Activated CD4-positive, alpha-beta T cell treated with anti-CD3 and anti-CD28 coated beads, Interleukin-2, amount 50 U/mL, for 16 hours (primary cell): Measurements from ENCODE around the gene FAT4.

Source experiments
- DNase-seq: peaks from one replicate; pipeline ENCODE4 v3.0.0-alpha.2; 2020

Gene FAT4

DNA sequence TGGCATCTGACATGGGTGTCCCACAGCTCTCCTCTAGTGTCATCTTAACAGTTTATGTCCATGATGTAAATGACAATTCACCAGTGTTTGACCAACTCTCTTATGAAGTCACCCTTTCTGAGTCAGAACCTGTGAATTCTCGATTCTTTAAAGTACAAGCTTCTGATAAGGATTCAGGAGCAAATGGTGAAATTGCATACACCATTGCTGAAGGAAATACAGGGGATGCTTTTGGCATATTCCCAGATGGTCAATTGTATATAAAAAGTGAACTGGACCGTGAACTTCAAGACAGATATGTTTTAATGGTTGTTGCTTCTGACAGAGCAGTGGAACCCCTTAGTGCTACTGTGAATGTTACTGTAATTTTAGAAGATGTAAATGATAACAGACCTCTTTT lies 4.6 kb downstream of the FAT4 start:
- DNase-seq = no peak

GRCh38 chr4:125321709-125322365 lies 7.1 kb downstream of the FAT4 start:
- no peak for DNase-seq

GRCh38 chr4:125322366-125322730 lies 7.6 kb downstream of the FAT4 start:
- DNase-seq = no peak

DNA sequence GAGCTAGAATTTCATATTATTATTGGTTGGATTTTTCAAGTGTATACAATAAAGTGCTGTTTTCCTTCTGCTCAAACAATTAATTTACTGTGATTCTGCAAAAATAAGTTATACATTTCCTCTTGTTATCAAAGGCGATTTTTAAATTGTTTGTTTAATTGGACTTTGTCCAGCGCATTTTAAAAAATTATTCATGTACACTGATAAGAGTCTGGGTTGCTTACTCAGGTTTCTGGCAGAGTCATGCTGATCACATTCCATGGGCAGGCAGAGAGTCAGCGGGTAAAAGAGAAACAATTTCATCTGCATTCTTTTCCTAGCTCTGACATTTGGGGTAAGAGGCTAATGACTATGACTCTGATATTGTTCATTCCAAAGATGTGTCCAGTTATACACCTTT lies 8.9 kb downstream of the FAT4 start:
- DNase-seq = no peak

DNA sequence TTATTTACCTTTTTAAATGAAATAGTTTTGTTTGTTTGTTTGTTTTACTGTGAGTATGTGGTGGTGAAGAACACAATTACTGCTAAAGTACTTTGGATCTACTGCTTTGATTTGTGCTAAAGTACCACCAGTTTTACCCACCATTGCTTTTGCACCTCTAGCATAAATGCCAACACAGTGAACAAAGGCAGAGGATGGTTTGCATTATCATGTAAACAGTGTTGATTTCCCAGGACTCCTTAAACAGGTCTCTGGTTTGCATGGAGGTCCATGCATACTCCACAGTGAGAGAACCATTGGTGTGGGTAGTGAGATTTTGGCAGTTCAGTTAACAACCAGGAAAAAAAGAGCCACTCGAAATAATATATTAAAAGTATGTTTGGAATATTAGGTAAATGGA lies 11.0 kb downstream of the FAT4 start:
- DNase-seq = no peak

DNA sequence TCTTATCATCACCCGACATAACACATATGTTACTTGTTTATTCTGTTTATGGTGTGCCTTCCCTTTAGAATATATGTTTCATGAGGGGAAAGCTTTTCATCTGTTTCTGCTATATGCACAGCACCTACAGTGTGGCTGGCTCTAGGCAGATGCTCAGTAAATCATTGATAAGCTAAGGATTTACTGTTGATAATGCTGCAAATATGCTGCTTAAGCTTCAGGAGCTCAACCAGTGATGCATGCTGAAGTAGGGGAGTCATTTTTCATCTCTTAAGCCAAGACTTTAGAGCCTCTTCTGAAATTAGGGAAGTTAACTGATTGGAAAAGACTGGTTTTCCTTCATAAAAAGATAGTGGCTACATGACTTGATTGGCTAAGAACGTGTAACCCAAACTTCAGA lies 16.4 kb downstream of the FAT4 start:
- no peak for DNase-seq

GRCh38 chr4:125334926-125335325 lies 20.2 kb downstream of the FAT4 start:
- no peak for DNase-seq

DNA sequence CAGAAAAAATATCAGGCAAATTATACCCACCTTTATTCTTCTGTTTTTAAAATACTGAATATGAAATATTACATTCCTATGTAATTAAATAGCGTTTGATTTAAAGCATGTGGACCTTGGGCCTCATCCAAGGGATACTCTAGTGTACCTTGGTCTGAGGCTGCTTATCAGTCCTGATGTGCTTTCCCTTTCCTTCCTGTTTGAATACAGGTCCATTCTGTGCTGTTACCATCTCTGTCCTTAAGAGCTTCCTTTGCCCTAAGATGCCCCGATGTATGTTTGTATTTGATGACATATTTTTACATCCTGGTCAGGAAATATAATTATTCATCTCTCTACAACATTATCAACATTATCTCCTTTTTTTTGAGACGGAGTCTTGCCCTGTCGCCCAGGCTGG lies 24.1 kb downstream of the FAT4 start:
- DNase-seq = no peak

DNA sequence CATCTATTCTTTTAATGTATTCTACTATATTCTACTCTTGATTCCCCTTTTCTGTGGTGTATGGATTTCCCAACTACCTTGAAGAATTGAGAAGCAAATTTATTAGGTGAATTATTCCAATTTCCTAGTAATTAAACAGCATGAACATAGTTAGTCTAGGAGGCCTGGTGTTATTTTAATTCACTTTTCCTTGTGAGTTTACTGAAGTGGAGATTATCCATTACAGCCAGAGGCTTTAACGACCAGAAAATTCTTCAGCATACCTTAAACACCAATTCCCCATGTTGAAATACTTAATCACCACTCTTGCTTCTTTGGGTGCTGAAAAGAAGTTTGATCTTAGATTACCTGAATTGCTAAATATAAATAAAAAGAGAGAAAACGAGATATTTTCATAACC lies 29.4 kb downstream of the FAT4 start:
- no peak for DNase-seq

GRCh38 chr4:125346616-125347015 lies 31.9 kb downstream of the FAT4 start:
- no peak for DNase-seq

- DNase-seq = no peak
Observed at GRCh38 chr4:125350470-125351135, 35.8 kb downstream of the FAT4 start.

- DNase-seq = no peak
Observed at GRCh38 chr4:125352521-125352920, 37.8 kb downstream of the FAT4 start.

- DNase-seq = no peak
Observed at GRCh38 chr4:125353131-125353530, 38.4 kb downstream of the FAT4 start.

GRCh38 chr4:125355791-125356190 lies 41.0 kb downstream of the FAT4 start:
- DNase-seq = no peak

- no peak for DNase-seq
Observed at GRCh38 chr4:125357675-125358074, 42.9 kb downstream of the FAT4 start.

- DNase-seq = no peak
Observed at GRCh38 chr4:125358453-125358852, 43.7 kb downstream of the FAT4 start.

- DNase-seq = no peak
Observed at GRCh38 chr4:125359363-125359762, 44.6 kb downstream of the FAT4 start.

DNA sequence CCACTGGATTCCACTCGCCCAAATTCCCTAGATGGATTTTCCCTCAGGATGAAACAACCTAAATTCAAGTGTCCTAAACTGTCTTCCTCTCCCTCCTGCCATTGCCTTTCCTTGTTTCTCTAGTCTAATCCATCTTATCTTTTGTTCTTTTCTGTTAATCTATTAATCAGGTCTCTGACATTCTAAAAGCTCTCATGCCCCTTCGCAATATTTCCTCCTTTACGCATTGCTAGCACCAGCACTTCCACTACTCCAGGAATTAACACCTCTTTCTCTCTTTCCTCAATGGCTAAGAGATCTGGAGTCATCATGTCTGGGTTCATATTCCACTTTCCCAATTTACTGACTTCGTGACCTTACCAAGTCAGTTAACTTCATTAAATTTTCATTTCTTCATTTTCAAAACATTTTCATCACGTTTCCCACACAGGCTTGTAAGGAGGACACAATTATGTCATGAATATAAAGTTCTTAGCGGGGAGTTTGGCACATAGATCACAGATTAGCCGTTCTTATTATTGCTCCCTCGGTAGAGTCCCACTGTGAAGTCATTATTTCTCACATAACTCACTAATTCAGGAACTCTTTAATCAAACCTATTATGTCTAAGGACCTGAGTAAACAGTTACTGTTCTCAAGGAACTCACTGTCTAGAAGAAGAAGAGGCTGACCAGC lies 45.3 kb downstream of the FAT4 start:
- DNase-seq = no peak

DNA sequence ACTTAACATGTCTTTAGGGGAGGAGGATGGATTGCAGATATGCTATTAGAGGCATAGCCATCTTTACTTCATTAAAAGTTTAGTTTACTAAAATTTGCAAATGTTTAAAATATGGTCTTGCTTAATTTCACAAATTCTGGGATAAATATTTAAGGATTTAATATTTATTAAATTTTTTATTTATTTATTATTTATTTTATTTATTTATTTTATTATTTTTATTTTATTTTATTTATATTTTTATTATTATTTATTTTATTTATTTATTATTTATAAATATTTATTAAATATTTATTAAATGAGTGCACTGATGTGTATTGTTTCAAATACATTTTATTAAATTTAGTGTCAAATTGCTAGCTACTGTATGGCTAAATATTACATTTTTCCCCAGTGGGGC lies 46.0 kb downstream of the FAT4 start:
- DNase-seq = no peak
